HG03175 (cell line): Measurements from ENCODE around the gene HGF.

Experiments
- ATAC-seq: cut with Tn5 transposase; IDR thresholded peaks from one replicate; pipeline ENCODE4 v1.9.1; 2021; ENCODE audit warnings: mild to moderate bottlenecking, moderate library complexity; ENCODE audit not compliant: unreplicated experiment

The HGF gene

GRCh38 chr7:81687062-81687461, 82.8 kb downstream of the HGF start:
- ATAC-seq = no peak

DNA sequence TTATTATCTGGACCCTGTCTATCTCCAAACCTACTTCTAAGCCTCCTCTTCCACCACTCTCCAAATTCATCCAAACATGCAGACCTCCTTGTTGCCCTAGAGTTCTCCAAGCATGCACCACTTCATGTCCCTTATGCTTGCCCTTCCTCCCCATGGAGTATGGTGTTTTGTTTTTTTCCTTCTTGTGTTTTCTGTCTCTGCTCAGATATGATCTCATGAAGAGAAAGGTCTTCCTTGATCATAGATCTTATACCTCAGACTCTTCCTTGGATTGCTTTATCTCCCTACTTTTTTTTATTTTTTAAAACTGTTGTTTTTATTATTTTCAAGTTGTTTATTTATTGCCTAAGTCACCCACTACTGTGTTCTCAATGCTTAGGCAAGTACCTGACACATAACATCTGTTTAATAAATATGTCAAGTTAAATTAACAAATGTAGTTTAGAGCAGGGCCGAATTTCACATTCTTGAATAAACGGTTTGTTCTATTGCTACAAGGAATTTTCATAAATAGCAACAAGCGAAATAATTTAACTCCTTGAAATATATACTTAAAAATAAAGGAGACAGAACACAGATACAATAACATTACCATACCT, 84.5 kb downstream of the HGF start:
- ATAC-seq = no peak

DNA sequence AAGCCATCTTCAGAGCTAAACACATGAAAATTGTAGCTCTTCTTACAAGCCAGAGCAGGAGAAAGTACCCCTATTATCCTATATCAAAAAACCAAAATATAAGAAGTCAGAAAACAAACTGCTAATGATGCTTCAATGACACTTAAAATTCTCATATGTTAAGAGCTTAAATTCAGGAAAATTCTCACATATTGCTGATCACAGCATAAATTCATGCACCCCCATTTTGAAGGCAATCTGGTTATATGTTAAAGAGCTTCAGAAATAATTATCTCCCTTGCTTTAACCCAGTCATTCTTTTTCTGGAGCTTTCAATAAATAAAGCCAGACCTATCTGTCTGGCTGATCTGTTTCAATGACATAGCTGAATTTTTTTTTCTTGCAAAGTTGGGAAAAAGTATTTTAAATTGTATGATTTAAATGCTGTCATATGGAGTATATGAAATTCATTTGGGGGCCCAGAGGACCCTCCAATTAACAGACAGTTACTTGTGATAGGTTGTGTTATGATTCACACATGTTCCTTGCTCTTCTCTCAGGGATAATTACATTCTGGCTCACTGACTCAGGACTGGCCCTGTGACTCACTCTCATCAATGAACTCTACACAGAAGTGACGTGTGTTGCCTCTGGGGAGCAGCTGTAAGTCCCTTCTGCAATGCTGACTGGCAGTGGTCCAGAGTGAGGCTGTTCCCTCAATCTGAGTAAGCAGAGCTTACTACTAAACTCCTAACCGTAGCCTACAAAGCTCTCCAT, 85.2 kb downstream of the HGF start:
- ATAC-seq = peak; percentile 54

DNA sequence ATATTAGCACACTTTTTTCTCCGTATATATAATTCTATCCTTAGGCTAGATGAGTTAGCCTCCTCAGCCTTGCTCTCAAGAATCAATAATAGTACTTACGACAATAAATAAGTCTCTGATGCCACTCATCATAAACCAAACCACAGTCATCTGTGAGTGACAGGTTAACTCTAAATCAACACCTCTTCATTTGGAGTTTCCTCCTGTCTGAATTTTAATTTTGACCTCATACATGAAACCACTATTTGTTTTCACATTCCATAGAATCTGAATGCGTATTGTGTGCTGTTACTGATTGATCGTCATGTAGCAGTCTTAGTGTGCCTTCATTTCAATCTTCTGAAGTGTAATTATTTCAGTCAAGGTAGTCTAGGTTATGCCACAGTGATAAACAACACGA, 85.8 kb downstream of the HGF start:
- no peak for ATAC-seq

DNA sequence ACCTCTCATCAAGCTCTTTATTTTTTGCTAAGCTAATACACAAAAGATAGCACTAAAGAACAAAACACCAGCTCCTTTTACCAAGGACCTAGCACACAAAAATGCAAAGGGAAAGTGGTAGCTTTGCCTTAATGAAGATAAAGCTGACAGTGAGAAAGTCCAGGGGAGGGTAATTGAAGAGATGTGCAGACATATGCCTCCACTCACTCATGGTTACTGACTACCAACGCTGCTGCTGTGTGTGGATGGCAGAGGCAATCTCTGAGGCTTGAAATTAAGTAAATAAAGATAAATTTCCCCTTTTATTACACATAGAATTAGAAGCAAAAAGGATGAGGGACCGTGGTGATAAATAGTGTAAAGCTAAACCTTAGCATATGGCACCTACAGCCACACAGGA, 87.0 kb downstream of the HGF start:
- no peak for ATAC-seq

- ATAC-seq = no peak
Observed at GRCh38 chr7:81680120-81680519, 89.7 kb downstream of the HGF start.

GRCh38 chr7:81676813-81677212, 93.0 kb downstream of the HGF start:
- ATAC-seq = no peak

GRCh38 chr7:81676105-81676811, 93.6 kb downstream of the HGF start:
- ATAC-seq = no peak

DNA sequence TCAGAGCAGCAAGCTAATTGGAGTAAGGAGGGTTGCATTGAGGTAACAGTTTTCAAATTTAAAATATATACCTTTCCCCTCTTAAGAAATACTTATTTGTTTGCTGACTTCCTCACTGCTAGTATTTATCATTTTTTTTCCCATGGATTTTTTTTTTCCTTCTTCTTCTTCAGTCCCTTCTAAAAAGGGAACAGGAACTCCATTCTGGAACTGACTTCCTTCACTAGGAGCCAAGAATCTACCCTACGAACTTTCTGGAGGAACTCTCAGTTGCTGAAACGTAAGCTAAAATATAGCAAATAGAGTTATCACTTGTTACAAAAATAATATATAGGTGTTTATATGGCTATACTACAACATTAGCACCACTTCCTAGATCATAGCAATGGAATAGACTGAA, 95.4 kb downstream of the HGF start:
- no peak for ATAC-seq

DNA sequence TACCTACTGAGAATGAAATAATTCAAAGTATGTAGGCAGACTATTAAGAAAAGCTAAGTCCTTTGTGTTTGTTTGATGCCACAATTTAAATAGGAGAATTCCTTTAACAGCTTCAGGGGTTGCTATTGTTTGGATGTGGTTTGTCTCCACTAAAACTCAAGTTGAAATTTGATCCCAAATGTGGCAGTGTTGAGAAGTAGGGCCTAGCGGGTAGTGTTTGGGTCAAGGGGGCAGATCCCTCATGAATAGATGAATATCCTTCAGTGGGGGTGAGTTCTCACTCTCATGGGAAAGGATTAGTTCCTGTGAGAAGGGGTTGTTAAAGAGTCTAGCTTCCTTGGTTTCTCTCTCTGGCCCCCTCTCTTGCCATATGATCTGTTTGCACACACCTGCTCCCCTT, 97.0 kb downstream of the HGF start:
- ATAC-seq = no peak

GRCh38 chr7:81669476-81670105, 100.3 kb downstream of the HGF start:
- no peak for ATAC-seq

- ATAC-seq = no peak
Observed at GRCh38 chr7:81666209-81666608, 103.6 kb downstream of the HGF start.

DNA sequence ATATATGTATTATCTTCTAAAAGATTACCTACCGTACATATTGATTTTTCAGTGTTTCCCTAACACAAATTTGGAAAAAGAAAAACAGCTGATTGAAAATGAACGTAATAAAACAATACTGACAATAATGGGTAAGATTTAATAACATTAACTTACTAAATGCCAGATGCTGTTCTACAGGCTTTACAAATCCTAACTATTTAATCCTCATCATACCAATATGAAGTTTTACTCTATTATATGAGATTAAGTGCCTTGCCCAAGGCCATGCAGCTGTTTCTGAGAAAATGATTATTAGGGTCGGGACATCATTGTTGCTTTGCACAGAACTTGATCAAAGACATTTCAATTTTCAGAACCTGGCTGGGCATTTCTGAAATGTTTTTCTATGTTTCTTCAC, 104.6 kb downstream of the HGF start:
- ATAC-seq = no peak

- ATAC-seq = no peak
Observed at GRCh38 chr7:81664304-81664703, 105.5 kb downstream of the HGF start.

GRCh38 chr7:81662531-81662930, 107.3 kb downstream of the HGF start:
- no peak for ATAC-seq

DNA sequence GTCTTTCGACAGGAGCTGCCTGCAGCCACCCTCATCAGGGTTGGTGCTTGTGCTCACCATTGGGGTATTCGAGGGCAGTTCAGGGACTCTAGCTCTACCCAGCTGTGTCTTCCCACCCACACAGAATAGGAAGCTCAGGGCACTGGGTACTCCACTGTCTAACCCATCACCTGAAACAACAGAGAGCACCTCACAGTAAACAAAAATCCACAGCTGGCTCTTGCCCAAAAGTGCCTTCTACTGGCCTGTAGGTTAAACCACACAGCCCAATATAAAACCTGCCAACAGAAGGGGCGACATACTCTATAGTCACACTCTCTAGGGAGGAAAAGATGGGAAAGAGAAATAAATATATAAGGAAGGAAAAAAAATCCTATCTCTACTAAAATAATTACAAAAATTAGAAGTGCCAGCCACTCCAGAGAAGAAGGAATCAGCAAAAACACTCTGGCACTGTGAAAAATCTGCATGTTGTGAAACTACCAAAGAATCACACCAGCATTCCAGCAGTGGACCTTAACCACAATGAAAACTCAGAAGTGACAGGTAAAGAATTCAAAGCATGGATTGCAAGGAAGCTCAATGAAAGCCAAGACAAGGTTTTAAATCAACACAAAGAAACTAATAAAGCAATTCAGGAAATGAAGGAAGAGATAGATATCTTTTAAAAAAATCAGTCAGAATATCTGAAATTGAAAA, 110.0 kb downstream of the HGF start:
- no peak for ATAC-seq

DNA sequence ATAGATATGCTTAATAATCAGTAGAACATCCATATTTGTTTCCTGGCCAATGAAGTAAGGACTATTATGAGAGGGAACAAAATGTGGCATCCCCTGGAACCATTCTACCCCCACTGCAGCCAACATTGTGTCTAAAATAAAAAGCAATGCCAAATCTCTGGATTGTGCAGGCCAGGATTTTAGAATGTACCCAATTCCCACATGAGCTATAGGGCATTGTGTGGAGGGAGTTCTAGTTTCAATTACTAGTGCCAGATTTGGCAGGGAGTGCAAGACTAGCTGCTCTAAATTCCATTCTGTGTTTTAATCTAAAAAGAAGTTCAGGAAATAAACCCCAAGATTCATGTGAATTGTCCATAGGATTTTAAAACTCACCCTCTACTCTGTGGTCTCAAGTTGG, 112.3 kb downstream of the HGF start:
- no peak for ATAC-seq

DNA sequence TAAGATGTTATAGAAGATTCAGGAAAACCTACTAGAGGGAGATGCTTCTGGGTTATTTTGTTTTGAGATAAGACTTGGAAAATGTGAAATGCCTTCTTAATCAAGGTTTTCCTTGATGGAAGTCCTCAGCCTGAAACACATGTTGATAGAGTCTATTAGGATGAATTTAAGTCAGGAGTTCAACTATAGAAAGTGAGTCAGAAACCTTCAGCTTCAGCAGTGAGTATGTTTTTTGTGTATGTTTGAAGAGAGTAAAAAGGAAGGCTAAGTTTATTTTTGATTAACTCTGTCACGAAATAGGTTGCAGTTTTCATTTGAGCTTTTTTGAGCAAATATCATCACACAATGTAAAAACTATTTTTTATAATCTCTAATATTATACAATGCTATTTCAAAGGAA, 114.6 kb downstream of the HGF start:
- no peak for ATAC-seq

DNA sequence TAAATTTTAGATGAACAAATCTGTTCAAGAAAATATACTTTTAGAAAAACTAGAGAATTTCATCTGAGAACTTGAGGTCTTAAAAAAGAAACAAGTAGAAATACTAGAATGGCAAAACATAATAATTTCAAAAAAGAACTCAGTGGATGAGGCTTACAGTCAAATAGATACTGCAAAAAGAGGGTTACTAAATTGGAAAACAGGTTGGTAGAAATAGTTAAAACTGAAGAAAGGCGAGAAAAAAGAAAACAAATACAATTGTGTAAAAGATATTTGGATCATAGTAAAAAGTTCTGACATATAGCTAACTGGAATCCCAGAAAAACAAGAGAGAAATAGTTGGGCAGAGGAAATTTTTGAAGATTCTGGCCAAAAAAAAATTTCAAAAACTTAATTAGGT, 117.6 kb downstream of the HGF start:
- ATAC-seq = no peak
